OCI-M2 (cell line): ENCODE data around the gene MFSD12.
A peak's percentile ranks its signal among the peaks of the same experiment; 100 is the strongest.
"Not testable (repeated sequence)": the region's sequence is repeated elsewhere in the genome, so short reads cannot be mapped to it uniquely, and the experiment has no call there.

Experiments
- DNase-seq: peaks from one replicate; lab custom pipeline; 2025; ENCODE audit not compliant: unreplicated experiment; lab: John Stamatoyannopoulos, UW

The MFSD12 gene

GRCh38 chr19:3510727-3511126 is 46.7 kb downstream of the MFSD12 start:
- DNase-seq = no peak

- DNase-seq = no peak
These were observed 47.8 kb downstream of the MFSD12 start for GRCh38 chr19:3509566-3509989.

GRCh38 chr19:3508771-3509535 is 48.4 kb downstream of the MFSD12 start:
- no peak for DNase-seq

GRCh38 chr19:3508121-3508661 is 49.2 kb downstream of the MFSD12 start:
- DNase-seq = not testable (repeated sequence)

- no peak for DNase-seq
These were observed 49.8 kb downstream of the MFSD12 start for GRCh38 chr19:3507371-3508120.

- no peak for DNase-seq
These were observed 50.7 kb downstream of the MFSD12 start for GRCh38 chr19:3506384-3507340.

GRCh38 chr19:3505598-3506383 is 51.6 kb downstream of the MFSD12 start, which contains the start of gene FZR1:
FZR1 (plus strand) TSS chr19:3506311; CDS start chr19:3522990, 16,679 bp downstream.
- peak; percentile 62 for DNase-seq

GRCh38 chr19:3504735-3505134 is 52.7 kb downstream of the MFSD12 start:
- no peak for DNase-seq

- no peak for DNase-seq
These were observed 54.3 kb downstream of the MFSD12 start for GRCh38 chr19:3503036-3503572.

- no peak for DNase-seq
These were observed 55.6 kb downstream of the MFSD12 start for GRCh38 chr19:3501780-3502179.

- DNase-seq = peak; percentile 83
These were observed 56.8 kb downstream of the MFSD12 start, which contains the start of gene DOHH for GRCh38 chr19:3500429-3501101. DOHH (minus strand) TSS chr19:3500674; CDS start chr19:3496814, 3,860 bp downstream.

GRCh38 chr19:3499738-3500428 is 57.5 kb downstream of the MFSD12 start:
- DNase-seq = no peak

GRCh38 chr19:3497757-3498520 is 59.4 kb downstream of the MFSD12 start:
- DNase-seq = no peak

GRCh38 chr19:3496392-3497273 is 60.8 kb downstream of the MFSD12 start:
- no peak for DNase-seq

- no peak for DNase-seq
These were observed 62.8 kb downstream of the MFSD12 start for GRCh38 chr19:3494559-3494958.
